NK-92 (cell line): Measurements from ENCODE around the gene LIN7C.

Source experiments
- DNase-seq: peaks from one replicate; lab custom pipeline; 2025; ENCODE audit not compliant: unreplicated experiment; lab: John Stamatoyannopoulos, UW

LIN7C gene

GRCh38 chr11:27512238-27512637 is 5.7 kb upstream of the LIN7C start:
- DNase-seq, result no peak

GRCh38 chr11:27509908-27510307 is 3.3 kb upstream of the LIN7C start:
- DNase-seq, result no peak

- no peak for DNase-seq
Observed at GRCh38 chr11:27507557-27508322, 1.2 kb upstream of the LIN7C start.

- no peak for DNase-seq
Observed at GRCh38 chr11:27505781-27506180, 788 bp downstream of the LIN7C start.

GRCh38 chr11:27504205-27504604 is 2.4 kb downstream of the LIN7C start:
- DNase-seq, result no peak

- DNase-seq, result no peak
Observed at GRCh38 chr11:27501100-27501499, 5.5 kb downstream of the LIN7C start.

GRCh38 chr11:27497911-27498310 is 8.7 kb downstream of the LIN7C start:
- no peak for DNase-seq

GRCh38 chr11:27497284-27497866 is 9.2 kb downstream of the LIN7C start:
- no peak for DNase-seq

- DNase-seq, result no peak
Observed at GRCh38 chr11:27496461-27496860, 10.1 kb downstream of the LIN7C start.

GRCh38 chr11:27495710-27496300 is 10.8 kb downstream of the LIN7C start:
- DNase-seq, result no peak

- DNase-seq, result no peak
Observed at GRCh38 chr11:27489092-27489491, 17.5 kb downstream of the LIN7C start.

- DNase-seq, result no peak
Observed at GRCh38 chr11:27487706-27488105, 18.9 kb downstream of the LIN7C start.

- DNase-seq, result no peak
Observed at GRCh38 chr11:27485930-27486773, 20.4 kb downstream of the LIN7C start.

- no peak for DNase-seq
Observed at GRCh38 chr11:27482793-27483192, 23.8 kb downstream of the LIN7C start.

GRCh38 chr11:27481992-27482391 is 24.6 kb downstream of the LIN7C start:
- no peak for DNase-seq

GRCh38 chr11:27477831-27478230 is 28.7 kb downstream of the LIN7C start:
- DNase-seq, result no peak

- DNase-seq, result no peak
Observed at GRCh38 chr11:27477243-27477642, 29.3 kb downstream of the LIN7C start.

- DNase-seq, result no peak
Observed at GRCh38 chr11:27475622-27476021, 30.9 kb downstream of the LIN7C start.

GRCh38 chr11:27473017-27473406 is 33.6 kb downstream of the LIN7C start:
- no peak for DNase-seq

GRCh38 chr11:27472398-27473016 is 34.1 kb downstream of the LIN7C start, which contains the start of gene LGR4:
LGR4 (minus strand) TSS chr11:27472790; CDS start chr11:27472302, 488 bp downstream.
- DNase-seq, result no peak
